Measurements from ENCODE around the gene FXYD6.

FXYD6 gene

GRCh38 chr11:117875382-117876058, 938 bp downstream of the FXYD6 start:
- no peak for TF ChIP-seq CTCF (IDR thresholded peaks at IDR 0.05; ENCODE audit: extremely low read depth, insufficient read depth, missing control alignments)
- in situ Hi-C loops (cut with MboI; ENCODE audit: low pct_unique_long_range_greater_than_20kb, low sequenced_read_pairs, unreplicated experiment), result no loop called here

GRCh38 chr11:117874910-117875381, 1.5 kb downstream of the FXYD6 start:
- in situ Hi-C loops (cut with MboI; ENCODE audit: low pct_unique_long_range_greater_than_20kb, low sequenced_read_pairs, unreplicated experiment), result no loop called here
- no peak for DNase-seq (ENCODE audit: low spot score)
- no peak for TF ChIP-seq CTCF (IDR thresholded peaks at IDR 0.05; ENCODE audit: extremely low read depth, insufficient read depth, missing control alignments)

More at GRCh38 chr11:117875382-117876058, 938 bp downstream of the FXYD6 start:
- no peak for DNase-seq (ENCODE audit: low spot score)

GRCh38 chr11:117874253-117874909, 2.1 kb downstream of the FXYD6 start:
- no peak for DNase-seq (ENCODE audit: low spot score)
- TF ChIP-seq CTCF (IDR thresholded peaks at IDR 0.05; ENCODE audit: extremely low read depth, insufficient read depth, missing control alignments), result no peak
- in situ Hi-C loops (cut with MboI; ENCODE audit: low pct_unique_long_range_greater_than_20kb, low sequenced_read_pairs, unreplicated experiment), result no loop called here

GRCh38 chr11:117873828-117874125, 2.7 kb downstream of the FXYD6 start:
- no peak for DNase-seq (ENCODE audit: low spot score)
- in situ Hi-C loops (cut with MboI; ENCODE audit: low pct_unique_long_range_greater_than_20kb, low sequenced_read_pairs, unreplicated experiment), result no loop called here
- TF ChIP-seq CTCF (IDR thresholded peaks at IDR 0.05; ENCODE audit: extremely low read depth, insufficient read depth, missing control alignments), result no peak

GRCh38 chr11:117872975-117873827, 3.3 kb downstream of the FXYD6 start:
- TF ChIP-seq CTCF (IDR thresholded peaks at IDR 0.05; ENCODE audit: extremely low read depth, insufficient read depth, missing control alignments), result no peak
- DNase-seq (ENCODE audit: low spot score), result no peak
- in situ Hi-C loops (cut with MboI; ENCODE audit: low pct_unique_long_range_greater_than_20kb, low sequenced_read_pairs, unreplicated experiment), result no loop called here

GRCh38 chr11:117872420-117872961, 4.0 kb downstream of the FXYD6 start:
- in situ Hi-C loops (cut with MboI; ENCODE audit: low pct_unique_long_range_greater_than_20kb, low sequenced_read_pairs, unreplicated experiment), result no loop called here
- TF ChIP-seq CTCF (IDR thresholded peaks at IDR 0.05; ENCODE audit: extremely low read depth, insufficient read depth, missing control alignments), result no peak

More at GRCh38 chr11:117872420-117872961, 4.0 kb downstream of the FXYD6 start:
- DNase-seq (ENCODE audit: low spot score), result no peak

Data from GM13977 (cell line).